ENCODE results near the gene ASPSCR1. TPM values are rescaled to one million over a fixed set of nuclear protein-coding genes. Genes with fewer than 3 reads are reported as not detected.
"Not testable (repeated sequence)": the region's sequence is repeated elsewhere in the genome, so short reads cannot be mapped to it uniquely, and the experiment has no call there.

ASPSCR1 gene
- total RNA-seq, 1 donor from 2014 or later = 45.4 TPM

GRCh38 chr17:81941484-81942166, 35.8 kb upstream of the ASPSCR1 start:
- DNase-seq (ENCODE audit: low spot score) = no peak

- no peak for DNase-seq (ENCODE audit: low spot score)
These were observed 35.3 kb upstream of the ASPSCR1 start for GRCh38 chr17:81942167-81942553.

- no peak for DNase-seq (ENCODE audit: low spot score)
These were observed 32.6 kb upstream of the ASPSCR1 start for GRCh38 chr17:81944858-81945257.

- DNase-seq (ENCODE audit: low spot score) = no peak
These were observed 30.2 kb upstream of the ASPSCR1 start, which contains the start of gene MYADML2 for GRCh38 chr17:81947189-81947588. Gene MYADML2 (minus strand): TSS chr17:81947233. CDS start chr17:81941741, 5,492 bp downstream.

GRCh38 chr17:81948635-81949378, 28.6 kb upstream of the ASPSCR1 start:
- no peak for DNase-seq (ENCODE audit: low spot score)

GRCh38 chr17:81950501-81950900, 26.9 kb upstream of the ASPSCR1 start:
- DNase-seq (ENCODE audit: low spot score) = no peak

- no peak for DNase-seq (ENCODE audit: low spot score)
These were observed 25.4 kb upstream of the ASPSCR1 start for GRCh38 chr17:81951785-81952684.

GRCh38 chr17:81952792-81953228, 24.6 kb upstream of the ASPSCR1 start:
- DNase-seq (ENCODE audit: low spot score) = no peak

- not testable (repeated sequence) for DNase-seq (ENCODE audit: low spot score)
These were observed 24.0 kb upstream of the ASPSCR1 start for GRCh38 chr17:81953443-81953842.

GRCh38 chr17:81954131-81955057, 23.0 kb upstream of the ASPSCR1 start:
- no peak for DNase-seq (ENCODE audit: low spot score)

- no peak for DNase-seq (ENCODE audit: low spot score)
These were observed 22.3 kb upstream of the ASPSCR1 start for GRCh38 chr17:81955058-81955681.

GRCh38 chr17:81955756-81956544, 21.5 kb upstream of the ASPSCR1 start:
- DNase-seq (ENCODE audit: low spot score) = no peak

- no peak for DNase-seq (ENCODE audit: low spot score)
These were observed 20.5 kb upstream of the ASPSCR1 start for GRCh38 chr17:81956607-81957589.

- DNase-seq (ENCODE audit: low spot score) = no peak
These were observed 19.6 kb upstream of the ASPSCR1 start for GRCh38 chr17:81957691-81958432.

GRCh38 chr17:81958633-81959342, 18.6 kb upstream of the ASPSCR1 start:
- no peak for DNase-seq (ENCODE audit: low spot score)

- DNase-seq (ENCODE audit: low spot score) = peak; percentile 64
These were observed 17.9 kb upstream of the ASPSCR1 start for GRCh38 chr17:81959362-81960129.
